Dermis microvascular lymphatic vessel endothelial cell (primary cell): ENCODE data around the gene ZNF175. TPM values are rescaled to one million over a fixed set of nuclear protein-coding genes. Genes with fewer than 3 reads are reported as not detected.
A peak's percentile ranks its signal among the peaks of the same experiment; 100 is the strongest.

Experiments used
- DNase-seq, 2 donors: peaks; one replicate each; pipeline versions ENCODE4 v3.0.0 to v3.0.0-alpha.2; 2010; ENCODE audit warnings: low read depth in 2 of 2
- total RNA-seq: library from RNA; depleted of rRNA; stranded (reverse); fragments of >200 nt; gene quantifications from 2 replicates; pipeline ENCODE4 v1.2.1, GENCODE V29; 2014

ZNF175 gene
- 2.1 and 3.9 TPM in 2 replicates for total RNA-seq

GRCh38 chr19:51570962-51571575, at the start of gene ZNF175:
Gene ZNF175, plus strand, starts transcription at chr19:51571283. Its CDS starts 2,047 bp downstream, at chr19:51573330.
- DNase-seq, result peak; percentile 97 to 98

GRCh38 chr19:51521357-51521756, 49.7 kb upstream of the ZNF175 start:
- no peak for DNase-seq

DNA sequence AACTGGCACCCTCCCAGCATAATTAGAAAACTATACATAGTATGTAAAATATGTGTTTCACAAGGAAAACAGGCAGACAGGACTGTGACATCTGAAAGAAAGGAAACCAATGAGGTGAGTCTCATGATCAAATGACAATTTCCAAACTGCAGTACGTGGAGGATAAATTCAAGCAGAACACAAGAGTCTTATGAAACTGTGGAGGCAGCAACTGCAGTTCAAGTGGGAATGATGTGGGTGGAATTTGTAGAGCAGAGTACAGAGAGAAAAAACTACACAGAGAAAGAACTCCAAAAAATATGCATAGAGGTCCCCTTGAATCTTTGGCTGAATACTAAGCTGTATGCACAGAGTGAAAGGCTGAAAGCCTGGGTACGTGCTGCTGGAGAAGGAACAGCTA, 49.3 kb upstream of the ZNF175 start:
- DNase-seq, result no peak

DNA sequence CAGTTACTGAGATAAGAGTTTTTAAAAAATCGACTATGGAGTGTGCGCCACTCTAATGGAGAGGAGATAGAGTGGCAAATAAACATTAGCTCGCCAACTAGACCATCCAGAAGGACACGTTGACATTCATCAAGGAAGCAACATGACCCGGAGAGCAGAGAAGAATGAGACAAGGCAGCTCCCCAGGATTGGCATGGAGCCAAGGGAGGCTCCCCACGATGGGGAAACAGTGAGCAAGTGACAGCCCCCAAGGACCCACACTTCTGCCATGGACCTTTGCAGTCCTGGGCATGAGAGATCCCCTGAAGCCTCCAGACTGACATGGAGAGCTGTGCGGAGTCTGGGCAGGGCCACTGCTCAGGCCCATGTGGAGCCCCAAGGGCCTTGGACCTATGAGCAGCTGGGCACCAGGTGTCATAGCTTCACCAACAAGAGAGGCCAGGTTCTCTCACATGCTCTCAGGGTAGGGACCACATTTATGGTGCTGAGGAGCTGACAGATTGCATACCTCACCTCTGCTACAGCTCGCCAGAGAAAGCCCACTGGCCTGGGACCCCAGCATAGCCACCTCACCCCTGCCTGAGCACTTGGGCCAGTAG, 46.3 kb upstream of the ZNF175 start:
- no peak for DNase-seq

DNA sequence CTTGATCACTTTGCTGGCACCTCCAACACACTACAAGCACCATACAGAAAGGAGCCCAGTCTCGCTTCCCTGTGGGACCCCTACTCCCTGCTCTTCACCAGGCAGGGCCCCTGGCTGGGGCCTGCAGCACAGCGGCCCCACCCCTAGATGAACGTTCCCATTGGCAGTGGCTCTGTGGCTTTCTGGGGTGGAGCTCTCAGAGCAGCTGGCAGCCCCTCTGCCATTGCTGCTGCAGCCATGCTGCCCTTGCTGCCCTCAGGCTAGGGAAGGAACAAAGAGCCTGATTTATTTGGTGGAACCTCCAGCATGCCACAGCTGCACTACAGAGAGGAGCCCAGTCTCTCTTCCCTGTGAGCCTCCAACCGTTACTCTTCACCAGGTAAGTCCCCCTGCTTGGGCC, 45.4 kb upstream of the ZNF175 start:
- no peak for DNase-seq

DNA sequence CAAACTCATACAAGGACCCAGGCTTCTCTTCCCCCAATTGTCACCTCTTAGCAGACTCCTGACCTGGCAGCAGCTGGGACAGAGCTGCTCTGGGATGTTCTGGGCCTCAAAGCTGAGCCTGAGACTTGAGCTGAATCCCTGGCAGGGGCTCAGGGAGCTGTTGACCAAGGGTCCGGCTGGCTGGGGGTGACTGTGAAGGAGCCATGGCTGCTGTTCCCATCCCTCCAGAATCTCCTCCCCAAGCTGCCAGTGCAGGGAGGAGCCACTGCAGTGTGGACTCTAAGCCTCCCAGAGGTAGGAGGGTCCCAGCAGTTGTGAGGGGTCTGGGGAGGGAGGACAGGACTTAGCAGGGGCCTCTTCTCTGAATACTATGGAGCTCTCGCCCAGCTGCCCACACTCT, 41.8 kb upstream of the ZNF175 start:
- DNase-seq, result no peak

- DNase-seq, result no peak
Observed at GRCh38 chr19:51530616-51531015, 40.5 kb upstream of the ZNF175 start.

- no peak for DNase-seq
Observed at GRCh38 chr19:51531349-51532315, 39.5 kb upstream of the ZNF175 start, which contains the start of gene SIGLEC6. Gene SIGLEC6, minus strand, starts transcription at chr19:51531670. Its CDS starts 22 bp downstream, at chr19:51531648.

DNA sequence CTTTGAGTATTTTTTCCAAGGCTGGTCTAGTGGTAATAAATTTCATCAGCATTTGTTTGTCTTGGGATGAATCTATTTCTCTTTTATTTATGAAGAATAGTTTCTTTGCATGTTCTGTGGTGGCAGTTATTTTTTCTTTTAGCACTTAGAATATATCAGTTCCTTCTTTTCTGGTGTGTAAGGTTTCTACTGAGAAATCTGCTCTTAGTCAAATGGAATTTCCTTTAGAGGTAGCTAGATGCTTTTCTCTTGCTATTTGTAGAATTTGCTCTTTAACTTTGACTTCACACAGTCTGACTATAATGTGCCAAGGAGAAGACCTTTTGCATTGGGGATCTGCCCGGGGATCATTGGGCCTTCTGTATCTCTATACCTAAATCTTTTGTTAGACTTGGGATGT, 35.5 kb upstream of the ZNF175 start:
- DNase-seq, result no peak

DNA sequence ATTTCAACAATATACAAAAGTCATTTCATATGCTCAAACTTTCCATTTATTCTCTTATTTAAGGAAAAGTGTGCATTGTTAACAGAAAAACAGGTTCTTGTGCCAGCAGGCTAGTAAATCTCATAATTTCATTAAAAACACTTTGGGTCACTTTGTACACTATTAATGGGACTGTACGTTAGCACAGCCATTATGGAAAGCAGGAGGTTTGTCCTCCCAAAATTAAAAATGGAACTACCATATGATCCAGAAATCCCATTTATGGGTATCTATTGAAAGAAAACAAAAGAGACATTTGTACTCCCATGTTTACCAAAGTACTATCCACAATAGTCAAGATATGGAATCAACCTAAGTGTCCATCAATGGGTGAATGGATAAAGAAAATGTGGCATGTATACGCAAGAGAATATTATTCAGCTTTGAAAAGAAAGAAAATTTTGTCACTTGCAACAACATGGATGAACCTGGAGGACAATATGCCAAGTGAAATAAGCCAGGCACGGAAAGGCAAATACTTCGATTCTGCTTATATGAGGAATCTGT, 31.2 kb upstream of the ZNF175 start:
- DNase-seq, result no peak

DNA sequence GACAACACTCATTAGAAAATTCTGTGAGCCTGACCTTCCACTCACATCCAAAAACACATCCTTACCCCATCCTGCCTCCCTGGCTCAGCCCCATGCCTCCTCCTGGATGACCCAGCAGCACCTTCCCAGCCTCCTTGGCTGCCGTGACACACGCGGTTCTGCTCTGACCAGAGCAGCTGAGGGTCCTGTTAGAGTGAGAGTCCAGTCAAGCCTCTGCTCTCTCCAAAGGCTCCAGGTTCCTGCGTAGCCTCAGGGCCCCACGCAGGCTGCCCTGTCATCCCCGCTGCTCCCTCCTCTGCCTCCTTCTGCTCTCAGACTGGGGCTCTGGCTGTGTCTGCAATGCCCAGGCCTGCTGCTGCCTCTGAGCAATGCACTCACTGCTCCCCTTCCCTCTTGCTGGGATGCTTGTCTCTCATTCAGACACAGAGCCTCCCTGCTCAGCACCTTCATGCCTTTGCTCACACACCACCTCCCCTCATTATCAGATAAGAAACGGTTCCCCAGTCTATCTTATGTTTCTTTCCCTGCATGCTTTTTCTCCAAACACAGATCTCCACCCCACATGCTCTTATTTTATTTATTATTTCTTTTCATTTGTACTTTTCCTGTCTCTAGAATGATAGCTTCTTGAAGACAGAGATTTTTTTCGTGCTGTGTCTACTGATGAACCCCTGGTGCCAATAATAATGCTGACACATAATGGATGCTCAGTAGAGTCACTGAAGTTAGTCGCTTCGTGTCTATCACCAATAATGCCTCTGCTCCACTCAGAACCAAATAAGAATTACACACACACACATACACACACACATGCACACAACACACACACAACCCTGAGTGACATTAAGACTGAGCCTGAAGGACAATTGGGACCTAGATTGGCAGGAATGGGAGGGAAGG, 29.4 kb upstream of the ZNF175 start:
- no peak for DNase-seq

DNA sequence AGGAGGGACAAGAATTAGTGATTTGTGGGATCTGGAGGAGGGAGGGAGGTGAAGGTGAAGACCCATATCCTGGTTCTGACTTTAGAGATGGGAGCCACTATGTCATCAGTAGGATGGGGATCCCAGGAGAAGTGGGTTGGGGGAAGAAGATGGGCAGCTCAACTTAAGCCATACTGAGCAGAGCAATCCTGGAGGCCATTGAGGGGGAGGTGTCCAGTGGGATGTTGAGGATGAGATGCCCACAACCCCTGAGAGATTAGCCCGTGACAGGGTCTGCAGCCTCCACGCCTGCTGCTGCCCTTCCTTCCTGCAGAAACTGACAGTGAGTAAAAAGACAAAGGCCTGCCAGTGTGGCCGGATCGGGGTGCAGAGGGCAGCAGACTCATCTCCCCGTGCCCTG, 28.4 kb upstream of the ZNF175 start:
- no peak for DNase-seq

DNA sequence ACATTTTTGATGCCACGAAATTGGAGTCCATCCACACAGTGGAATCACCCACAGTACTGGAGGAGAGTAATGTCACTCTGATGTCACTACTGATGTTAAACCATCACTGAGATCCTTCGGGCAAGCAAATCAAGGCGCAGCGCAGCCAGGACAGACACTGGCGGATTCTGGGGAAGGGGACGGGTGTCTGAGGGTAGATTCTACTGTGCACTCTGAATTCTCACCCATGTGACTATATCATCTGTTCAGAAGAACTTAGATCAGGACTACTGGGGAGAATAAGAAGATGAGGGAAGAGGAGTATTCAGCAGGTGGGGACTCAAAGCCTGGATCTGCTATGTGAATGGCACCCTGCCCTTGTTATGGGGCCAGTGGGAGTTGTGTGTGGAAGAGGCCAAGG, 27.0 kb upstream of the ZNF175 start:
- DNase-seq, result no peak

DNA sequence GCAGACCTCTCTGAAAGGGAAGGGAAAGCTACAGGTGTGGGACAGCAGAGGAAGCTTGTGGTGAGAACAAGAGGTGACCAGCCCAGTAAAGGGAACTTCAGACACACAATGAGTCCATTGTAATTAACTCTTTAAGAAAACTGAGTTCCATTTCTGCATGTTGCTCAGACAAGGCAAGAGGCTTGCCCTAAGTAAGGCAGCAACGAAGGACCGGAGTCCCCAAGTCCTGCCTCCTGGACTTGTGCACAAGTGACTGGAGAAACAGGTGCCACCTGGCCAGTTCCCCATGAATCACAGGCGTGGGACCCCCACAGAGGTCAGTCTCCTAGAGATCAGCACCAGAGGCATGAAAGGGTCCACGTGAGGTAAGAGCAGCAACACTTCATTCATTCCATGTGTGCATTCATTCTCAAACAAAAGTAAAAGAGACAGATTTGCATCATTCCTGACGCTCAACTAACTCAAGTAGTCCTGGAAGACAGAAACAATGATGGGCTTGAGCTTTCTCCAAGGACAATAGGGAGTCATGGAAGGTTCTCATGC, 24.9 kb upstream of the ZNF175 start:
- DNase-seq, result no peak

DNA sequence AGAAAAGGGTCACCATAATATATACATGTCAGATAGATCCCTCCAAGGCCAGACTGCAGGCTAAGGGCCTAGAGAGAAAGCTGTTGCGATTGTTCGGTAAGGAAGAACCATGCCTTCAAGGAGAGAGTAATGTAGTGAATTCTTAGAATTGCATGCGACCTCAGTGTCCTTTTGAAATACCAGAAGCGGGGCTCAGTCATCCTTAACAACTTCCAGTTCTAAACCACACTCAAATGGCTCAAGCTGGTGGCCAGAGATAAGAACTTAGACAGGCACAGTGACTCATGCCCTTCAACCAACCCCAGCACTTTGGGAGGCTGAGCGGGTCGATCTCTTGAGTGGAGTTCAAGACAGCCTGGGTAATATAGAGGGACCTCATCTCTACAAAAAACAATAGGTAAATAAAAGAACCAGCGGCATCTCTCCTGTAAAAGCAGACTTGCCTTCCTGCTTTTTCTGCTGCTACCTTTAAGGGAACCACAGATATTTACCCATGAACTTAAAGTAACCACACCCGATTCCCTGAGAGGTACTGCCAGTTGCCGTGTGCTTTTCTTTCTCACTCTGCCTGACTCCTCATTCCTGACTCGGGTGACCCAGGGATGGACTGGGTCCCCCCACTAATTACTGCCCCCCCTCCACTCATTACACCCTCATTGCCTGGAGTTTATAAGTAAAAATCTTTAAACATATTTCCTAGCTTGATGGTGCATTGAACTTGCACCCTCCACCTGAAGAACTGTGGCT, 24.3 kb upstream of the ZNF175 start:
- DNase-seq, result peak in 1 of 2 donors; percentile 93

DNA sequence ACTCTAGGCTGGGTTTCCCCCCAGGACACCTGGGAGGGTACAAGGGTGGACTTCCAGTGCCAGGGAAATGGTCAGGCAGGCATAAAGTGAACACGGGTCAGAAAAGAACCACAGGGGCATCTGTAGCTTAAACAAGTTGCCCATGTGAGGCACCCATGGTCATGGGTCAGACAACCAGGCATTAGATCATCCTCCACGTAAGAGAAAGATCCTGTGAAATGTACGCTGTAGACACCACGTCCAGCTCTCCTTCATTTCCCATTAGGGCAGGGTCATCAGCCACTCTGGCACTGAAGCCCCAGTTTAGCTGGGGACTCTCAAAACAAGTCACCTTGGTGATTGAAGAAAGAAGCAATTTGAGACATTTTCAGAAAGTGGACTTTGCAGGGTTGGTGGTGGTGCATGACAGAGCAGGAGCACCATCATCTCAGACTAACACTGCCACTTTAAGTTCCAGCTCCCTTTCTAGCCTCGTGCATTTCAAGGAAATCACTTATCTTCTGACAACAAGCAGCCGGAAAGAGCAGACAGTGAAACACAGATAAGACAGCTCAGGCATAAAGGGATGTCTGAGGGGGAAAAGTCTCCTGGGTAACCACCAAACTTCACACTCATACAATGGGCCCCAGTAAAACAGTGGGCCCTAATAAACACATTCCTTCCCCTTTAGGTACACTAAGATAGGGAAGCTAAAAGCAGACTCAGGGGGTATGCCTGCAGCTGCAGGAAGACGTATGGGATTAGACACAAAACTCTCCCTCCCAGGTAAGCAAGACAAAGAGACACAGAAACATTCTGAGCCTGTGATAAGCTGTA, 23.5 kb upstream of the ZNF175 start:
- peak in 1 of 2 donors; percentile 70 for DNase-seq

GRCh38 chr19:51548213-51548651, 22.9 kb upstream of the ZNF175 start:
- DNase-seq, result no peak

GRCh38 chr19:51548891-51549305, 22.2 kb upstream of the ZNF175 start:
- DNase-seq, result no peak
